CD14-positive monocyte (primary cell): ENCODE results near the gene LAMTOR1. TPM values are rescaled to one million over a fixed set of nuclear protein-coding genes. Genes with fewer than 3 reads are reported as not detected.

Experiments
- DNase-seq, 3 donors: peaks; one replicate each; pipeline ENCODE4 v3.0.0-alpha.2; 2011 to 2022
- H2AFZ ChIP-seq: 2 replicates; pipeline ENCODE4 v1.6.0; 2012; ENCODE audit warnings: mild to moderate bottlenecking, low read depth, low read length, inconsistent platforms; ENCODE audit not compliant: insufficient read depth, poor library complexity, severe bottlenecking
- H3K27ac ChIP-seq, 2 donors: 1 replicate in 1 of 2; 2 replicates in 1 of 2; pipeline ENCODE4 v1.5.1; 2012 to 2013; ENCODE audit warnings: low read length in 2 of 2, control low read depth in 1 of 2, inconsistent platforms in 1 of 2, low read depth in 1 of 2, mild to moderate bottlenecking in 1 of 2
- H3K27me3 ChIP-seq, 2 donors: one replicate each; pipeline versions ENCODE4 v1.6.0 to v1.6.1; 2011 to 2013; ENCODE audit warnings: low read length in 2 of 2; ENCODE audit not compliant: control insufficient read depth in 2 of 2, insufficient read depth in 2 of 2
- H3K36me3 ChIP-seq, 2 donors: replicated peaks in 1 of 2; 1 replicate in 1 of 2; 2 replicates in 1 of 2; pipeline versions ENCODE4 v1.5.1 to v1.6.1; 2012 to 2013; ENCODE audit warnings: low read length in 2 of 2, control low read depth in 1 of 2, inconsistent platforms in 1 of 2, mild to moderate bottlenecking in 1 of 2; ENCODE audit not compliant: insufficient read depth in 2 of 2, control insufficient read depth in 1 of 2
- H3K4me1 ChIP-seq, 2 donors: 1 replicate in 1 of 2; 2 replicates in 1 of 2; pipeline versions ENCODE4 v1.5.1 to v1.6.1; 2012 to 2013; ENCODE audit warnings: low read length in 2 of 2, control low read depth in 1 of 2, inconsistent platforms in 1 of 2, mild to moderate bottlenecking in 1 of 2, moderate library complexity in 1 of 2; ENCODE audit not compliant: insufficient read depth in 2 of 2, control insufficient read depth in 1 of 2
- H3K4me2 ChIP-seq: replicated peaks from 2 replicates; pipeline ENCODE3; 2012; ENCODE audit warnings: low read length, moderate library complexity, mild to moderate bottlenecking; ENCODE audit not compliant: poor library complexity, severe bottlenecking; ENCODE audit errors: extremely low read depth
- H3K4me3 ChIP-seq, 3 experiments: fragments of 200-600 bp in 1 of 3; sonication (generic) in 1 of 3; replicated peaks in 1 of 3; 1 replicate in 2 of 3; 2 replicates in 1 of 3; pipeline ENCODE4 v1.5.1; 2011 to 2013; ENCODE audit warnings: low read length in 3 of 3, mild to moderate bottlenecking in 3 of 3, control low read depth in 2 of 3, low read depth in 2 of 3, inconsistent platforms in 1 of 3, moderate library complexity in 1 of 3
- H3K79me2 ChIP-seq: 2 replicates; pipeline ENCODE4 v1.6.0; 2012; ENCODE audit warnings: mild to moderate bottlenecking, control low read depth, inconsistent platforms, low read length, moderate library complexity; ENCODE audit not compliant: insufficient read depth
- H3K9ac ChIP-seq: 2 replicates; pipeline ENCODE4 v1.6.0; 2017; ENCODE audit warnings: low read length, mild to moderate bottlenecking; ENCODE audit not compliant: insufficient read depth, poor library complexity, severe bottlenecking
- H3K9me3 ChIP-seq, 2 donors: replicated peaks in 1 of 2; 1 replicate in 1 of 2; 2 replicates in 1 of 2; pipeline versions ENCODE4 v1.5.1 to v1.6.1; 2012 to 2013; ENCODE audit warnings: low read length in 2 of 2, control low read depth in 1 of 2; ENCODE audit not compliant: control insufficient read depth in 1 of 2, insufficient read depth in 1 of 2
- H4K20me1 ChIP-seq: 2 replicates; pipeline ENCODE4 v1.6.0; 2012; ENCODE audit warnings: mild to moderate bottlenecking, low read length, control low read depth, moderate library complexity; ENCODE audit not compliant: insufficient read depth
- H3K27ac Mint-ChIP-seq, 7 donors: one replicate each; pipeline ENCODE4 v1.8.0; 2020; ENCODE audit warnings: mild to moderate bottlenecking in 7 of 7, mixed read lengths in 7 of 7, moderate library complexity in 6 of 7, inconsistent platforms in 2 of 7
- H3K27me3 Mint-ChIP-seq, 3 donors: one replicate each; pipeline ENCODE4 v1.8.0; 2021 to 2022; ENCODE audit warnings: low read depth in 3 of 3, mild to moderate bottlenecking in 3 of 3, mixed read lengths in 3 of 3, moderate library complexity in 3 of 3, inconsistent platforms in 1 of 3
- H3K36me3 Mint-ChIP-seq, 2 donors: one replicate each; pipeline ENCODE4 v1.8.0; 2020; ENCODE audit warnings: mixed read lengths in 2 of 2, inconsistent platforms in 1 of 2, mild to moderate bottlenecking in 1 of 2
- H3K4me1 Mint-ChIP-seq: one replicate; pipeline ENCODE4 v1.8.0; 2020; ENCODE audit warnings: mild to moderate bottlenecking, mixed read lengths
- H3K4me3 Mint-ChIP-seq, 2 donors: one replicate each; pipeline ENCODE4 v1.8.0; 2020; ENCODE audit warnings: mild to moderate bottlenecking in 2 of 2, mixed read lengths in 2 of 2, moderate library complexity in 1 of 2
- H3K9me3 Mint-ChIP-seq, 7 donors: one replicate each; pipeline ENCODE4 v1.8.0; 2020 to 2022; ENCODE audit warnings: mixed read lengths in 7 of 7, mild to moderate bottlenecking in 6 of 7, moderate library complexity in 6 of 7, inconsistent platforms in 2 of 7
- CTCF ChIP-seq: fragments of 200-600 bp; IDR thresholded peaks from one replicate; pipeline ENCODE4 v1.8.0; 2022; ENCODE audit warnings: antibody characterized with exemption, mild to moderate bottlenecking
- WGBS: methylation state at CpG from one replicate; pipeline ENCODE4 v1.1.5; 2013; ENCODE audit warnings: missing lambda C conversion rate; ENCODE audit not compliant: insufficient coverage; 5-methylcytosine and 5-hydroxymethylcytosine counted together
- intact Hi-C, 2 donors: fragments of 100-400 bp; cut with micrococcal nuclease; formaldehyde crosslinking; loops; one replicate each; pipeline versions ENCODE4 v1.15.0 to v1.15.1; 2023
- polyA plus RNA-seq, 3 donors: library from polyadenylated mRNA; depleted of rRNA in 1 of 3; unstranded in 2 of 3; stranded (reverse) in 1 of 3; fragments of 300-500 nt in 2 of 3; fragments of >200 nt in 1 of 3; fragmentation: Illumina TruSeq in 2 of 3; gene quantifications; 1 replicate in 2 of 3; 2 replicates in 1 of 3; pipeline ENCODE4 v1.2.3, GENCODE V29; 2012 to 2021

The LAMTOR1 gene
- polyA plus RNA-seq, 3 donors, result 224 to 292 (median 256) TPM

DNA sequence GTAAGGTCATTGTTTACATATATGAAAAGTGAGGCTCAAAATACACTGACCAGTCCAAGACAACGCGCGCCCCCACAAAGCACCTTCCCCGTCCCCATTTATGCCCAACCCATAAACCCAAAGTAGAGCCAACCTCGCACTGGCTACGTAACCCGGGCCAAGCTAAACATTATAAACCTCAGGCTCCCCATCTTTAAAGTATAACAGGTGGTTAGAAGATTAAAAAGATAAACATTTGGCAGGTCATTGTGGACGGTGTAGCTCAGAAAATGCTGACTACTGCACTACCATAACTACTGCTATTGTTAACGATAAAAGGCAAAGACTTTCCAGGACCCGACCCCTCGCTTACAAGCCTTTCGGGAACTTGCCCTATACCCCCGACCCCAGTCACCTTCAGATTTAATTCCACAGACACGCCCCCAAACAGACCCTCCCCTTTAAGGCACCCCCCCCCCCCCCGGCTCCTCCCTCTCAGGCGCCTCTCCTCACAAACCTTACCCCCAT lies 23.2 kb downstream of the LAMTOR1 start:
- Histone ChIP-seq H3K9ac (peak overlapping the region; percentile 65), H3K9me3 (no peaks in the 10 kb centered on the region), H3K27me3 (no peaks in the 10 kb centered on the region), H3K4me2 (peak overlapping the region; percentile 93), H3K79me2 (peaks cover 56% of the 10 kb centered on the region), H3K4me3 (peak overlapping the region; percentile 69 to 98 (median 72)), H2AFZ (peak overlapping the region; percentile 89), H3K4me1 (peaks cover 41 to 72% of the 10 kb centered on the region in 2 donors), H4K20me1 (no peaks in the 10 kb centered on the region), H3K27ac (peak overlapping the region; percentile 53 to 82), H3K36me3 (peaks cover 0 to under 1% of the 10 kb centered on the region in 2 donors)
- peaks cover 1 to 4% of the 10 kb centered on the region in 2 donors for H3K36me3 Mint-ChIP-seq
- peaks cover 53% of the 10 kb centered on the region for H3K4me1 Mint-ChIP-seq
- intact Hi-C loops, result loop anchor here in 1 of 2 donors (2.0 to 5.0 kb wide), 2 partner anchors 23 to 38 kb away; partner anchors contain the start of gene LAMTOR1
- peak overlapping the region; percentile 96 to 100 (median 98) for H3K27ac Mint-ChIP-seq
- peak overlapping the region; percentile 84 to 88 for H3K4me3 Mint-ChIP-seq
- WGBS, result 0% methylated on average over 6 of the region's 16 CpGs
- no peak for TF ChIP-seq CTCF
- H3K9me3 Mint-ChIP-seq, result no peaks in the 10 kb centered on the region
- no peaks in the 10 kb centered on the region for H3K27me3 Mint-ChIP-seq
- DNase-seq, result no peak

GRCh38 chr11:72078477-72078876 lies 24.6 kb downstream of the LAMTOR1 start:
- Histone ChIP-seq H3K36me3 (no peaks in the 10 kb centered on the region), H3K4me3 (no peak overlapping the region), H3K4me2 (no peak overlapping the region), H2AFZ (no peak overlapping the region), H3K4me1 (peaks cover 41 to 72% of the 10 kb centered on the region in 2 donors), H3K79me2 (peaks cover 68% of the 10 kb centered on the region), H4K20me1 (no peaks in the 10 kb centered on the region), H3K9me3 (no peaks in the 10 kb centered on the region), H3K9ac (no peak overlapping the region), H3K27ac (no peak overlapping the region), H3K27me3 (no peaks in the 10 kb centered on the region)
- H3K36me3 Mint-ChIP-seq, result peaks cover 0 to 4% of the 10 kb centered on the region in 2 donors
- H3K9me3 Mint-ChIP-seq, result no peaks in the 10 kb centered on the region
- peak overlapping the region in 3 of 7 donors; percentile 55 to 99 (median 72) for H3K27ac Mint-ChIP-seq
- H3K4me1 Mint-ChIP-seq, result peaks cover 53% of the 10 kb centered on the region
- H3K4me3 Mint-ChIP-seq, result no peak overlapping the region
- TF ChIP-seq CTCF, result no peak
- intact Hi-C loops, result loop anchor here in 1 of 2 donors (5.0 kb wide), 1 partner anchor 36 kb away; no protein-coding TSS in a partner anchor
- 87% methylated on average over 3 of the region's 6 CpGs for WGBS
- H3K27me3 Mint-ChIP-seq, result no peaks in the 10 kb centered on the region
- no peak for DNase-seq
